HepG2 (cell line): ENCODE data around the gene SPRED2. TPM values are rescaled to one million over a fixed set of nuclear protein-coding genes. Genes with fewer than 3 reads are reported as not detected.

Experiments used
- BCL6 ChIP-seq: IDR thresholded peaks from 2 replicates; pipeline ENCODE4 v1.6.1; 2016; ENCODE audit warnings: missing genetic modification reagents, missing compliant biosample characterization
- ETV6 ChIP-seq: sonication (generic); formaldehyde crosslinking; conservative IDR thresholded peaks from 2 replicates; pipeline ENCODE4 v1.4.0; 2020; ENCODE audit warnings: missing genetic modification reagents
- FLYWCH1 ChIP-seq: sonication (generic); formaldehyde crosslinking; IDR thresholded peaks from 2 replicates; pipeline ENCODE4 v1.8.1; 2023; ENCODE audit warnings: mild to moderate bottlenecking, missing genetic modification reagents
- JUNB ChIP-seq: sonication (generic); formaldehyde crosslinking; IDR thresholded peaks from 2 replicates; pipeline ENCODE4 v1.8.0; 2022; ENCODE audit warnings: missing genetic modification reagents, mild to moderate bottlenecking, borderline replicate concordance
- KLF6 ChIP-seq: IDR thresholded peaks from 2 replicates; pipeline ENCODE4 v1.8.0; 2016; ENCODE audit warnings: missing biosample characterization, missing genetic modification reagents
- NFKB2 ChIP-seq: sonication (generic); formaldehyde crosslinking; IDR thresholded peaks from 2 replicates; pipeline ENCODE4 v1.4.0; 2020; ENCODE audit warnings: missing genetic modification reagents, borderline replicate concordance
- NKX3-1 ChIP-seq: sonication (generic); formaldehyde crosslinking; IDR thresholded peaks from 2 replicates; pipeline ENCODE4 v1.5.0; 2020; ENCODE audit warnings: missing genetic modification reagents
- PAWR ChIP-seq: sonication (generic); formaldehyde crosslinking; IDR thresholded peaks from 2 replicates; pipeline ENCODE4 v1.4.0; 2020; ENCODE audit warnings: missing genetic modification reagents, mild to moderate bottlenecking, borderline replicate concordance
- RAD21 ChIP-seq: fragments of 450-650 bp; formaldehyde crosslinking; IDR thresholded peaks from 2 replicates; pipeline ENCODE4 v1.5.0; 2020; ENCODE audit warnings: mild to moderate bottlenecking
- RFXAP ChIP-seq: sonication (generic); formaldehyde crosslinking; IDR thresholded peaks from 2 replicates; pipeline ENCODE4 v1.4.0; 2020; ENCODE audit warnings: missing genetic modification reagents, borderline replicate concordance
- SP1 ChIP-seq, 2 experiments: fragments of 450-650 bp in 1 of 2; sonication (generic) in 1 of 2; formaldehyde crosslinking in 1 of 2; IDR thresholded peaks; 2 replicates each; pipeline versions ENCODE4 v1.4.0 to v1.6.1; 2016 to 2020; ENCODE audit warnings: missing genetic modification reagents in 1 of 2
- SPEN ChIP-seq: sonication (generic); formaldehyde crosslinking; IDR thresholded peaks from 2 replicates; pipeline ENCODE4 v1.5.1; 2020; ENCODE audit warnings: low read depth, mild to moderate bottlenecking, missing genetic modification reagents
- TSC22D2 ChIP-seq: sonication (generic); formaldehyde crosslinking; IDR thresholded peaks from 2 replicates; pipeline ENCODE4 v1.5.1; 2020; ENCODE audit warnings: missing genetic modification reagents, mild to moderate bottlenecking, borderline replicate concordance
- ZC3H13 ChIP-seq: sonication (generic); formaldehyde crosslinking; IDR thresholded peaks from 2 replicates; pipeline ENCODE4 v1.8.1; 2023; ENCODE audit warnings: mild to moderate bottlenecking, missing genetic modification reagents, moderate library complexity
- ZNF12 ChIP-seq: sonication (generic); formaldehyde crosslinking; IDR thresholded peaks from 2 replicates; pipeline ENCODE4 v1.5.0; 2020; ENCODE audit warnings: missing genetic modification reagents
- ZNF333 ChIP-seq: sonication (generic); formaldehyde crosslinking; IDR thresholded peaks from 2 replicates; pipeline ENCODE4 v1.4.0; 2020; ENCODE audit warnings: mild to moderate bottlenecking, missing genetic modification reagents, borderline replicate concordance
- ZNF746 ChIP-seq: sonication (generic); formaldehyde crosslinking; IDR thresholded peaks from 2 replicates; pipeline ENCODE4 v1.8.0; 2022; ENCODE audit warnings: mild to moderate bottlenecking, missing genetic modification reagents
- ZNF879 ChIP-seq: sonication (generic); formaldehyde crosslinking; IDR thresholded peaks from 2 replicates; pipeline ENCODE4 v1.8.1; 2023; ENCODE audit warnings: missing genetic modification reagents
- polyA plus RNA-seq, 8 experiments: library from polyadenylated mRNA; depleted of rRNA in 3 of 8; stranded (reverse) in 7 of 8; unstranded in 1 of 8; fragments of >200 nt; fragmentation: Illumina TruSeq in 4 of 8; extraction: Trizol in 4 of 8; gene quantifications; 2 replicates each; pipeline versions ENCODE4 v1.2.1 to v1.2.3, GENCODE V29; 2011 to 2016; ENCODE audit warnings: low read depth in 4 of 8, missing spikeins in 1 of 8, mixed read lengths in 1 of 8; ENCODE audit not compliant: insufficient read depth in 1 of 8
- total RNA-seq, 5 experiments: library from RNA; depleted of rRNA; stranded (reverse); fragments of >200 nt; fragmentation: Illumina TruSeq; extraction: Trizol; gene quantifications; 2 replicates each; pipeline ENCODE4 v1.2.3, GENCODE V29; 2016; ENCODE audit warnings: low read depth in 1 of 5
- TF ChIP-seq, protein P1 (sequence below): sonication (generic); formaldehyde crosslinking; IDR thresholded peaks from 2 replicates; pipeline ENCODE4 v1.8.0; 2022; ENCODE audit warnings: missing genetic modification reagents, mild to moderate bottlenecking, inconsistent platforms, borderline replicate concordance
- TF ChIP-seq, protein P2 (sequence below): sonication (generic); formaldehyde crosslinking; IDR thresholded peaks from 2 replicates; pipeline ENCODE4 v1.5.0; 2020; ENCODE audit warnings: mild to moderate bottlenecking, missing genetic modification reagents
- TF ChIP-seq, protein P3 (sequence below): sonication (generic); formaldehyde crosslinking; IDR thresholded peaks from 2 replicates; pipeline ENCODE4 v1.4.0; 2020; ENCODE audit warnings: mild to moderate bottlenecking, missing genetic modification reagents, borderline replicate concordance

SPRED2 gene
- total and polyA plus RNA-seq, 2 of the 13 experiments (the other 11 are each of a cell fraction or from before 2014, with no cell fraction given) = 13.0 to 37.0 TPM

DNA sequence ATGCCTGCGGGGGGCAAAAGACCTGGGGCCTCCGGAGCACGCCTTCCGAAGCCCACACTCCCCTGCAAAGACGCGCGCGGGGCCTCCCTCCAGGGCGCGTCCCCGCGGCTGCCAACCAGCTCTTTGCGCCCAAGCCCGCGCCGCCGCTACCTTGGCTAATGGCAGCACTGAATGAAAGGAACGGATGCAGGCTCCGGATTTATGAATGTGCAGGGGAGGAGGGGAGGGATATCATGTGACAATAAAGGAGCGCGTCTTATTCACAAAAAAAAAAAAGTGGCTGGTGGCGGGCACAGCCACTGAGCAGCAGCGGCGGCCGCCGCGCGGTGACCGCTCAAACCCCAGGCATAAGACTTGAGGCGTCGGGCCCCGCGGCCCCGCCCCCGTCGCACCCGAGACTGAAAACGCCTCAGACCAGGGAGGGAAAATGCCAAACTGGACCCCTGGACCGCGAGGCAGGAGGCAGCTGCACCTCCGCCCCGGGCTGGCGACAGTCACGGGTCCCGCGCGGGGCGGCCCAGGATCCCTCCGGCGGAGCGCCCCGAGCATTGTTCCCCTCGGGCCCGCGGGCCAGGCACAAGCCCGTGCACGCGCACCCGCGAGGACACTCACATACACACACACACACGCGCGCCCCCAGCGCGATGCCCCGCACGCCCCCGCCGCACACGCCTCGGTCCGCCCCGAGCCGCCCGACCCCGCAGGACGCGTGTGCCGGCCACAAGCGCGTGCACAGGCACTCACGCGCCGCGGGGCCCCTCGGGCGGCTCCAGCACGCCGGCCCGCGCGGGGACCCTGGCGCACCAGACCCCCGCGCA is 1.6 kb downstream of the SPRED2 start (continued):
- TF ChIP-seq, protein P1, sequence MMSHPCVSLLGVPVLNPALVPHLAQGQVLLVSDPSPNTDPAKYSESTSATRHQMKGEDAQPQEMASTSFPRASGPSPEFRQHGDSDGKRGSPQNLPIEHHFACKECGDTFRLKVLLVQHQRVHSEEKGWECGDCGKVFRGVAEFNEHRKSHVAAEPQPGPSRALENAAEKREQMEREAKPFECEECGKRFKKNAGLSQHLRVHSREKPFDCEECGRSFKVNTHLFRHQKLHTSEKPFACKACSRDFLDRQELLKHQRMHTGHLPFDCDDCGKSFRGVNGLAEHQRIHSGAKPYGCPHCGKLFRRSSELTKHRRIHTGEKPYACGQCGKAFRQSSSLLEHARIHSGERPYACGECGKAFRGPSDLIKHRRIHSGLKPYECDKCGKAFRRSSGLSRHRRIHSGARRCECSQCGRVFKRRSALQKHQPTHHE = peak; percentile 26; the same call in 1 of the 2 replicates
- no peak; the same call in none of the 2 replicates for TF ChIP-seq RAD21 (CRISPR knock-in tag)
- TF ChIP-seq, protein P2, sequence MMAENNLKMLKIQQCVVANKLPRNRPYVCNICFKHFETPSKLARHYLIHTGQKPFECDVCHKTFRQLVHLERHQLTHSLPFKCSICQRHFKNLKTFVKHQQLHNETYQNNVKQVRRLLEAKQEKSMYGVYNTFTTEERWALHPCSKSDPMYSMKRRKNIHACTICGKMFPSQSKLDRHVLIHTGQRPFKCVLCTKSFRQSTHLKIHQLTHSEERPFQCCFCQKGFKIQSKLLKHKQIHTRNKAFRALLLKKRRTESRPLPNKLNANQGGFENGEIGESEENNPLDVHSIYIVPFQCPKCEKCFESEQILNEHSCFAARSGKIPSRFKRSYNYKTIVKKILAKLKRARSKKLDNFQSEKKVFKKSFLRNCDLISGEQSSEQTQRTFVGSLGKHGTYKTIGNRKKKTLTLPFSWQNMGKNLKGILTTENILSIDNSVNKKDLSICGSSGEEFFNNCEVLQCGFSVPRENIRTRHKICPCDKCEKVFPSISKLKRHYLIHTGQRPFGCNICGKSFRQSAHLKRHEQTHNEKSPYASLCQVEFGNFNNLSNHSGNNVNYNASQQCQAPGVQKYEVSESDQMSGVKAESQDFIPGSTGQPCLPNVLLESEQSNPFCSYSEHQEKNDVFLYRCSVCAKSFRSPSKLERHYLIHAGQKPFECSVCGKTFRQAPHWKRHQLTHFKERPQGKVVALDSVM (CRISPR knock-in tag) = peak; percentile 58; the same call in 1 of the 2 replicates
- TF ChIP-seq NKX3-1 (CRISPR knock-in tag) = 0 out of 2 replicates have a peak, but pooled peaks have one; percentile 39
- TF ChIP-seq RFXAP (CRISPR knock-in tag) = 0 out of 2 replicates have a peak, but pooled peaks have one; percentile 22
- TF ChIP-seq, protein P3, sequence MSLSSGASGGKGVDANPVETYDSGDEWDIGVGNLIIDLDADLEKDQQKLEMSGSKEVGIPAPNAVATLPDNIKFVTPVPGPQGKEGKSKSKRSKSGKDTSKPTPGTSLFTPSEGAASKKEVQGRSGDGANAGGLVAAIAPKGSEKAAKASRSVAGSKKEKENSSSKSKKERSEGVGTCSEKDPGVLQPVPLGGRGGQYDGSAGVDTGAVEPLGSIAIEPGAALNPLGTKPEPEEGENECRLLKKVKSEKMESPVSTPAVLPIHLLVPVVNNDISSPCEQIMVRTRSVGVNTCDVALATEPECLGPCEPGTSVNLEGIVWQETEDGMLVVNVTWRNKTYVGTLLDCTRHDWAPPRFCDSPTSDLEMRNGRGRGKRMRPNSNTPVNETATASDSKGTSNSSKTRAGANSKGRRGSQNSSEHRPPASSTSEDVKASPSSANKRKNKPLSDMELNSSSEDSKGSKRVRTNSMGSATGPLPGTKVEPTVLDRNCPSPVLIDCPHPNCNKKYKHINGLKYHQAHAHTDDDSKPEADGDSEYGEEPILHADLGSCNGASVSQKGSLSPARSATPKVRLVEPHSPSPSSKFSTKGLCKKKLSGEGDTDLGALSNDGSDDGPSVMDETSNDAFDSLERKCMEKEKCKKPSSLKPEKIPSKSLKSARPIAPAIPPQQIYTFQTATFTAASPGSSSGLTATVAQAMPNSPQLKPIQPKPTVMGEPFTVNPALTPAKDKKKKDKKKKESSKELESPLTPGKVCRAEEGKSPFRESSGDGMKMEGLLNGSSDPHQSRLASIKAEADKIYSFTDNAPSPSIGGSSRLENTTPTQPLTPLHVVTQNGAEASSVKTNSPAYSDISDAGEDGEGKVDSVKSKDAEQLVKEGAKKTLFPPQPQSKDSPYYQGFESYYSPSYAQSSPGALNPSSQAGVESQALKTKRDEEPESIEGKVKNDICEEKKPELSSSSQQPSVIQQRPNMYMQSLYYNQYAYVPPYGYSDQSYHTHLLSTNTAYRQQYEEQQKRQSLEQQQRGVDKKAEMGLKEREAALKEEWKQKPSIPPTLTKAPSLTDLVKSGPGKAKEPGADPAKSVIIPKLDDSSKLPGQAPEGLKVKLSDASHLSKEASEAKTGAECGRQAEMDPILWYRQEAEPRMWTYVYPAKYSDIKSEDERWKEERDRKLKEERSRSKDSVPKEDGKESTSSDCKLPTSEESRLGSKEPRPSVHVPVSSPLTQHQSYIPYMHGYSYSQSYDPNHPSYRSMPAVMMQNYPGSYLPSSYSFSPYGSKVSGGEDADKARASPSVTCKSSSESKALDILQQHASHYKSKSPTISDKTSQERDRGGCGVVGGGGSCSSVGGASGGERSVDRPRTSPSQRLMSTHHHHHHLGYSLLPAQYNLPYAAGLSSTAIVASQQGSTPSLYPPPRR = peak; percentile 57; the same call in 1 of the 2 replicates
- 0 out of 2 replicates have a peak, but pooled peaks have one; percentile 12 for TF ChIP-seq ZC3H13
- 0 out of 2 replicates have a peak, but pooled peaks have one; percentile 43 for TF ChIP-seq FLYWCH1
- TF ChIP-seq ZNF746 (CRISPR knock-in tag) = 0 out of 2 replicates have a peak, but pooled peaks have one; percentile 41
- TF ChIP-seq ZNF333 = 0 out of 2 replicates have a peak, but pooled peaks have one; percentile 18
- peak; percentile 5; the same call in 1 of the 2 replicates for TF ChIP-seq ZNF12 (CRISPR knock-in tag)
- peak; percentile 35; the same call in 1 of the 2 replicates for TF ChIP-seq NFKB2 (CRISPR knock-in tag)
- TF ChIP-seq ETV6 (CRISPR knock-in tag) = 0 out of 2 replicates have a peak, but pooled peaks have one; percentile 15
- no peak for TF ChIP-seq BCL6 (CRISPR knock-in tag)
- no peak for TF ChIP-seq PAWR (CRISPR knock-in tag)
- no peak for TF ChIP-seq SP1 (IDR thresholded peaks at IDR 0.05)
- 0 out of 2 replicates have a peak, but pooled peaks have one; percentile 36 for TF ChIP-seq SP1 (CRISPR knock-in tag; IDR thresholded peaks at IDR 0.05)
- peak; percentile 70; the same call in 1 of the 2 replicates for TF ChIP-seq KLF6 (CRISPR knock-in tag)
- TF ChIP-seq ZNF879 (CRISPR knock-in tag) = no peak
- TF ChIP-seq SPEN (CRISPR knock-in tag) = 0 out of 2 replicates have a peak, but pooled peaks have one; percentile 35
- TF ChIP-seq JUNB (CRISPR knock-in tag) = no peak
- TF ChIP-seq TSC22D2 (CRISPR knock-in tag) = no peak
